Measurements from ENCODE around the gene WNT1.

Gene WNT1

DNA sequence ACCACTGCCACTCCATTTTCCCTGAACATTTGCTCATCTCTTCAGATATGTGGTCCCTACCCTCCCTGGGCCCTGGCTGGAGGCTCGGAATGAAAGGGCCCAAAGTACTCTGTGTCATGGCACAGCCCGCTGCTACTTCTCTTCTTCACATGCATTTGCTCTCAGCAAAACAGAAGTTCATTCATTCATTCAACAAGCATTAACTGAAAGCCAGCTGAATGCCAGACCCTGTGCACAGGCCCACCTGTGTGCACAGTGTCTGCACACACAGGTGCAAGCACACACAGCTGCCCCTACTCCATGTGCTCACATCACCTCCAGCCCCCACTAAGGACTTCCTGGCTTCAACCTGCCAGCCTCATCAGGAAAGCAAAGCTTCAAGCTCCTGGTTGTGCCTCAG lies 7.8 kb downstream of the WNT1 start:
- DNase-seq (ENCODE audit: low read depth) = no peak
- H3K4me3 ChIP-seq (ENCODE audit: control insufficient read depth, low read depth, low read length) = no peak overlapping the region
- TF ChIP-seq, protein P1, sequence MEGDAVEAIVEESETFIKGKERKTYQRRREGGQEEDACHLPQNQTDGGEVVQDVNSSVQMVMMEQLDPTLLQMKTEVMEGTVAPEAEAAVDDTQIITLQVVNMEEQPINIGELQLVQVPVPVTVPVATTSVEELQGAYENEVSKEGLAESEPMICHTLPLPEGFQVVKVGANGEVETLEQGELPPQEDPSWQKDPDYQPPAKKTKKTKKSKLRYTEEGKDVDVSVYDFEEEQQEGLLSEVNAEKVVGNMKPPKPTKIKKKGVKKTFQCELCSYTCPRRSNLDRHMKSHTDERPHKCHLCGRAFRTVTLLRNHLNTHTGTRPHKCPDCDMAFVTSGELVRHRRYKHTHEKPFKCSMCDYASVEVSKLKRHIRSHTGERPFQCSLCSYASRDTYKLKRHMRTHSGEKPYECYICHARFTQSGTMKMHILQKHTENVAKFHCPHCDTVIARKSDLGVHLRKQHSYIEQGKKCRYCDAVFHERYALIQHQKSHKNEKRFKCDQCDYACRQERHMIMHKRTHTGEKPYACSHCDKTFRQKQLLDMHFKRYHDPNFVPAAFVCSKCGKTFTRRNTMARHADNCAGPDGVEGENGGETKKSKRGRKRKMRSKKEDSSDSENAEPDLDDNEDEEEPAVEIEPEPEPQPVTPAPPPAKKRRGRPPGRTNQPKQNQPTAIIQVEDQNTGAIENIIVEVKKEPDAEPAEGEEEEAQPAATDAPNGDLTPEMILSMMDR (conservative IDR thresholded peaks at IDR 0.05; ENCODE audit: control insufficient read depth, insufficient read depth, low read depth, low read length) = no peak

DNA sequence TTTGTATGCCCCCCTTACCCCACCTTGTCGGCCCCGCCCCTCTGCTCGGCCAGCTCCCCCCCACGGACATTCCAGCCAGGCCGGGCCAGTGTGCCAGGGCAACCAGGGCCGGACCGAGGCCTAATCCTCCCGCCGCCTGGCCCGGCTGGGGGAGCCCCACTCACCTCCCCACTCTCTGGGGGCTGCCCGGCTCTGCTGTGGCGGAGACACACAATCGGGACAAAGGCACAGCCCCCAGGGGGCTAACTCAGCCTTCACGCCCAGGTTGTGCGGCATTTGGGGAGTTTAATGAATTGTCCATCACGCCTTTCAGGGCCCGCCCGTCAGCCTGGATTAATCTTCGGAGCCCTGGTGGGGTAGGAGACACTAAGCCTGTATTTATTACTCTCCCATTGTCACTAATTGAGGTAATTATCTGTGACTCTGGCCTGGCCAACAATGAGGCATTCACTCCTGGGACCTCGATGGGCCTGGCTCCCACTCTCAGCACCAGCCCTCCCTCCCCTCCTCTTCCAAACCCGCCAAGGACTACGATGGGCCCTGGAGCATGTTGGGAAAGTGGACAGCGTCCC lies 8.7 kb downstream of the WNT1 start:
- DNase-seq (ENCODE audit: low read depth) = no peak
- TF ChIP-seq, protein P1 (conservative IDR thresholded peaks at IDR 0.05; ENCODE audit: control insufficient read depth, insufficient read depth, low read depth, low read length) = no peak
- no peak overlapping the region for H3K4me3 ChIP-seq (ENCODE audit: control insufficient read depth, low read depth, low read length)

DNA sequence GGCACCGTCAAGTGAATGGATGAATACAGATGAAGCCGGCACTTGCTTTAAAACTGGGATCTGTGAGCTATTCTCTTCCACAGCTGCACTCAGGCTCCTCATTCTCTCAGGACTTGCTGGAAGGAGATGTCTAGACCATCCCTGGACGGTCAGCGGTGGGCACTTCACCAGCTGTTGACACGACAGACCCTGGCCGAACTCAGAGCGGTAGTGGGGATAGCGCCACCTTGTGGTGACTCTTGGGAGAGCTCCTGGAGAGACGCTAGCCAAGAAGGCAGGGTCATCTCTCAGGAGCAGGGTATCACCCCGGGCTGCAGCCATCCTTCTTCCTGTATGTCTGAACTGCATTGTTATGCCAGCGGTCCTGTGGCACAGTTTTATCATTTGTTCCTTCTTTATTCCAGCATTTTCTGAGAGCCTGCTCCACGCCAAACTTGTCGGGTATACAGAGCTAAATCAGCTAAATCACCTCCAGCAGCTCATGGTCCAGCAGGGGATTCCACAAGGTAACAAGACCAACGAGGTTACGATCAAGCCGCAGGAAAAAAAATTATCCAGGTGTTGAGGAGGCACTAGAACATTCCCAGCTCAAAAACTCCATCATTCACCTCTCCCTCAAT lies 10.0 kb downstream of the WNT1 start:
- peak; percentile 45 for DNase-seq (ENCODE audit: low read depth)
- TF ChIP-seq, protein P1 (conservative IDR thresholded peaks at IDR 0.05; ENCODE audit: control insufficient read depth, insufficient read depth, low read depth, low read length) = peak; percentile 92
- no peak overlapping the region for H3K4me3 ChIP-seq (ENCODE audit: control insufficient read depth, low read depth, low read length)

DNA sequence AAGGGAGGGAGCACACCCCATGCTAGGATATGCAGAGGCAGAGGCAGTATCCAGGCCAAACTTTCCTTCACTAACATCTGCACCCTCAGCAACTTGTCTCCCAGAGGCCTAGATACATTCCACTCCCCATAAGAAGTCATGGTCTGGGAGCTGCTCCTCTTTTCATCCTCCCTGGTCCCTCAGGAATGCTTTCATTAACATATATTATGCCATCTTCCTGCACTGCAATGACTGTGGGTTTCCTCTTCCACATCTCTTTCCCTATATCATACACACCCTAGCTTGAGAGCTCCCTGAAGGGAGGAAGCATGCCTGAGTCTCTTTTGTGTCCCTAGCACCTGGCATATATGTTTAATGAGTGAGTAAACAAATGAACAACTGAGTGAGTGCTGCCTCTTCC lies 12.4 kb downstream of the WNT1 start:
- TF ChIP-seq, protein P1 (conservative IDR thresholded peaks at IDR 0.05; ENCODE audit: control insufficient read depth, insufficient read depth, low read depth, low read length) = no peak
- no peak overlapping the region for H3K4me3 ChIP-seq (ENCODE audit: control insufficient read depth, low read depth, low read length)
- no peak for DNase-seq (ENCODE audit: low read depth)

DNA sequence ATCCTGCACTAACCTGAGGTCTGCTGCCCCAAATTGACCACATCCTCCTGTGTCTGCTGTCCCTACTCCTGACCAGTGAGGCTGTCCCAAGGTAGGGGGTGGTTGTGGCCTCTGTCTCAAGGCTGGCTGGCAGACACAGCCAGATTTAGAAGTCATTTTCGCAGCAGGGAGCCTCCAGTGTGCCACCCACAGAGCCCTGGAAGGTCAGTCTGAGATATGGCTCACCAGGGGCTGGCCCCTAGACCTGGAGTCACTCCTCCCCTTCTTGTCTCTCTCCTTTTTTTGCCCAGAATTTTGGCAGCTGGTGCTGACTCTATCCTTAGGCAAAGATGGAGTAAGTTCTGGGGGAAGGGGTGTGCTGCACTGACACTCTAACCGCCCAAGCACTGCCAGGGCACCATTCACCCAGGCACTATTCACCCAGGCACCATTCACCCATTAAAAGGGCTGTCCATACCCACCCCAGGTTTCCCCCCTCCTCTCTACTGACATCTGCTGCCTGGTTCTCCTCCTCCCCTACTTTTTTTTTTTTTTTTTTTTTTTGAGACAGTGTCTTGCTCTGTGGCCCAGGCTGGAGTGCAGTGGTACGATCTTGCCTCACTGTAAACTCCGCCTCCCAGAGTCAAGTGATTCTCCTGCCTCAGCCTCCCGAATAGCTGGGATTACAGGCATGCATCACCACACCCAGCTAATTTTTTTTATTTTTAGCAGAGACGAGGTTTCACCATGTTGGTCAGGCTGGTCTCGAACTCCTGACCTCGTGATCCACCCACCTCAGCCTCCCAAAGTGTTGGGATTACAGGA lies 13.3 kb downstream of the WNT1 start:
- TF ChIP-seq, protein P1 (conservative IDR thresholded peaks at IDR 0.05; ENCODE audit: control insufficient read depth, insufficient read depth, low read depth, low read length) = no peak

DNA sequence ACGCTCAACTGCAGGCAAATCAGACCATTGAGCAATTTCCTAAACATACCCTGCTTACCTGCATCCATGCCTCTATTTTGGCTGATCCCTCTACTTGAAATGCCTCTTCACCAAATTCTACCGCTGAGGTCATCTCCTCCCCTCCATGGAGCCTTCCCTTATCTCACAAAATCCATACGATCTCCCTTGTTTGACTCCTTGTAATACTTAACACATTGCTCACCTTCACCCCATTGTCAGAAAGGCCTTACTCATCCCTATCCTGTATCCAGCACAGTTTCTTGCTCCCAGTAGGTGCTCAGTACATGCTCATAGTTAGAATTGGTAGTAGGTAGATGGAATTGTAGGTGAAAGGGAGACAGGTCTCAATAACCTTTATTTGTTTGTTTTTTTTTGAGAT lies 15.7 kb downstream of the WNT1 start:
- TF ChIP-seq, protein P1 (conservative IDR thresholded peaks at IDR 0.05; ENCODE audit: control insufficient read depth, insufficient read depth, low read depth, low read length) = no peak
- no peak for DNase-seq (ENCODE audit: low read depth)
- H3K4me3 ChIP-seq (ENCODE audit: control insufficient read depth, low read depth, low read length) = no peak overlapping the region

More for the DNA sequence above, 13.3 kb downstream of the WNT1 start:
- DNase-seq (ENCODE audit: low read depth) = no peak
- H3K4me3 ChIP-seq (ENCODE audit: control insufficient read depth, low read depth, low read length) = no peak overlapping the region

Measured in fibroblast of mammary gland (primary cell).